Measurements from ENCODE around the gene HOXA13.

Gene HOXA13

GRCh38 chr7:27188386-27189294 lies 11.3 kb downstream of the HOXA13 start:
- ChIA-PET CTCF (interaction anchor here (0.6 to 2.0 kb wide), 2 partner anchors 9 to 237 kb away, joined by 3 to 10 read pairs; no protein-coding TSS in a partner anchor), POLR2A (ENCODE audit: low non-redundant PET) (no interaction called here)
- DNase-seq (ENCODE audit: low spot score): no peak
- TF ChIP-seq, protein P1, sequence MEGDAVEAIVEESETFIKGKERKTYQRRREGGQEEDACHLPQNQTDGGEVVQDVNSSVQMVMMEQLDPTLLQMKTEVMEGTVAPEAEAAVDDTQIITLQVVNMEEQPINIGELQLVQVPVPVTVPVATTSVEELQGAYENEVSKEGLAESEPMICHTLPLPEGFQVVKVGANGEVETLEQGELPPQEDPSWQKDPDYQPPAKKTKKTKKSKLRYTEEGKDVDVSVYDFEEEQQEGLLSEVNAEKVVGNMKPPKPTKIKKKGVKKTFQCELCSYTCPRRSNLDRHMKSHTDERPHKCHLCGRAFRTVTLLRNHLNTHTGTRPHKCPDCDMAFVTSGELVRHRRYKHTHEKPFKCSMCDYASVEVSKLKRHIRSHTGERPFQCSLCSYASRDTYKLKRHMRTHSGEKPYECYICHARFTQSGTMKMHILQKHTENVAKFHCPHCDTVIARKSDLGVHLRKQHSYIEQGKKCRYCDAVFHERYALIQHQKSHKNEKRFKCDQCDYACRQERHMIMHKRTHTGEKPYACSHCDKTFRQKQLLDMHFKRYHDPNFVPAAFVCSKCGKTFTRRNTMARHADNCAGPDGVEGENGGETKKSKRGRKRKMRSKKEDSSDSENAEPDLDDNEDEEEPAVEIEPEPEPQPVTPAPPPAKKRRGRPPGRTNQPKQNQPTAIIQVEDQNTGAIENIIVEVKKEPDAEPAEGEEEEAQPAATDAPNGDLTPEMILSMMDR (conservative IDR thresholded peaks at IDR 0.05; ENCODE audit: low read depth): no peak
- H3K27ac ChIP-seq: peak overlapping the region; percentile 88

- H3K27ac ChIP-seq: peak overlapping the region; percentile 88
- TF ChIP-seq, protein P1 (conservative IDR thresholded peaks at IDR 0.05; ENCODE audit: low read depth): no peak
- no peak for DNase-seq (ENCODE audit: low spot score)
- POLR2A ChIA-PET (ENCODE audit: low non-redundant PET): no interaction called here
- CTCF ChIA-PET: interaction anchor here (0.6 to 1.1 kb wide), 2 partner anchors 18 to 238 kb away, joined by 3 read pairs; no protein-coding TSS in a partner anchor
Measured at GRCh38 chr7:27187475-27188385, 12.2 kb downstream of the HOXA13 start.

- peak overlapping the region; percentile 98 for H3K27ac ChIP-seq
- TF ChIP-seq, protein P1 (conservative IDR thresholded peaks at IDR 0.05; ENCODE audit: low read depth): no peak
- ChIA-PET POLR2A (ENCODE audit: low non-redundant PET) (no interaction called here), CTCF (interaction anchor here (0.7 to 1.1 kb wide), 4 partner anchors 9 to 391 kb away, joined by 3 to 4 read pairs (median 3); no protein-coding TSS in a partner anchor)
- DNase-seq (ENCODE audit: low spot score): no peak
Measured at GRCh38 chr7:27186668-27187474, 13.0 kb downstream of the HOXA13 start.

GRCh38 chr7:27185854-27186667 lies 13.8 kb downstream of the HOXA13 start:
- ChIA-PET CTCF (interaction anchor here (0.7 to 1.1 kb wide), 4 partner anchors 10 to 392 kb away, joined by 3 to 4 read pairs (median 3); no protein-coding TSS in a partner anchor), POLR2A (ENCODE audit: low non-redundant PET) (no interaction called here)
- no peak for DNase-seq (ENCODE audit: low spot score)
- peak overlapping the region; percentile 98 for H3K27ac ChIP-seq
- TF ChIP-seq, protein P1 (conservative IDR thresholded peaks at IDR 0.05; ENCODE audit: low read depth): no peak

DNA sequence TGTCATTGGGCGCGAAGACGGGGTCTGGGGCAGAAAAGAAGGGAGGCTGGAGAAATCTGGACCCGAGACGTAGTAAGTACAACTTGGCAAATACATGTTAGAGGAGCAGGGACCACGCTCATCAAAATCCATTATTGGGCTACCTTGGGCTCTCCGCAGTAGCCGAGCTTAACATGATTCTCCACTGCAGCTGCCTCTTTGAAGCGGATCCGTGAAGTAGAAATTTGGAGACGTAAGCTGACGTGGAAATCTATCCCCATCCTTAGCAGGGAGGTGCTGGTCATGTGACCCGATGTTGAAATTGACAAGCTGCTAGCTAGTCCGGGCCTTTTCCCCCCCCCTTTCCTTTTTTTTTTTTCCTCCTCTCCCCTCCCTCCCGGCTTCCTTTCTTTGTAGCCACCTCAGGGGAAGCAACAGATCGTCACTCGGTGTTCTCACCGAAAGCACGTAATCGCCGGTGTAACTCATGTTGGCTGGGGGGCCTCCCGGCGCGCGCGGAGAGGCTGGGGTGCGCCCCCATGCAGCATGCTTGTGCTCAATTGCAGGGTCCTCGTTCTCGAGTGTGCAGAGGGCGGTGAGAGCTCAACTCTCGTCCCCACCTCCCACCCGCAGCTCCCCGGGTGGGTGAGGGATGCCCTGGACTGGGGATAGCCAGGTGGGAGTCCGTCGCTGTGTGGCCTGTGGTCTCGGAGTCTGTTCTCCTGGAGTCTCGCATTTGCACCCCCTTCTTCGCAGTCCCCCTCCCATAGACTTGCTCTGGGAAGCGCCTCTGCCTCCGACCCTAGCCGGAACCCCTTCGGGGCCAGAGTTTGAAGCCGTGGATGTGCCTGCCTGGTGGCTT lies 14.7 kb downstream of the HOXA13 start, which contains the start of gene HOXA11:
HOXA11 (minus strand) TSS at position 220 of the 841 bp plus-strand sequence; CDS start at position 132, 88 bp downstream.
- peak; percentile 99 for DNase-seq (ENCODE audit: low spot score)
- ChIA-PET POLR2A (ENCODE audit: low non-redundant PET) (interaction anchor here (1.1 kb wide), 1 partner anchor 13 kb away, joined by 4 read pairs; no protein-coding TSS in a partner anchor), CTCF (interaction anchor here (0.6 to 1.2 kb wide), 3 partner anchors 9 to 497 kb away, joined by 3 to 5 read pairs (median 3); no protein-coding TSS in a partner anchor)
- TF ChIP-seq, protein P1 (conservative IDR thresholded peaks at IDR 0.05; ENCODE audit: low read depth): no peak
- peak within 1 kb of the TSS; percentile 98 for H3K27ac ChIP-seq
